Endothelial cell (in vitro differentiated cells): ENCODE data around the gene FNDC5. TPM values are rescaled to one million over a fixed set of nuclear protein-coding genes. Genes with fewer than 3 reads are reported as not detected.

Source experiments
- DNase-seq: peaks from one replicate; pipeline ENCODE4 v3.0.0; 2021; ENCODE audit warnings: low spot score
- H3K27ac Mint-ChIP-seq: one replicate; pipeline ENCODE4 v1.8.0; 2021; ENCODE audit warnings: mixed read lengths, inconsistent platforms; ENCODE audit not compliant: unreplicated experiment
- H3K27me3 Mint-ChIP-seq: one replicate; pipeline ENCODE4 v1.8.0; 2021; ENCODE audit warnings: mild to moderate bottlenecking, moderate library complexity, mixed read lengths, inconsistent platforms; ENCODE audit not compliant: unreplicated experiment
- H3K36me3 Mint-ChIP-seq: one replicate; pipeline ENCODE4 v1.8.0; 2021; ENCODE audit warnings: mild to moderate bottlenecking, low read depth, mixed read lengths, inconsistent platforms; ENCODE audit not compliant: unreplicated experiment
- H3K4me1 Mint-ChIP-seq: one replicate; pipeline ENCODE4 v1.8.0; 2021; ENCODE audit warnings: mild to moderate bottlenecking, mixed read lengths, inconsistent platforms; ENCODE audit not compliant: unreplicated experiment
- H3K4me3 Mint-ChIP-seq: one replicate; pipeline ENCODE4 v1.8.0; 2021; ENCODE audit warnings: mild to moderate bottlenecking, mixed read lengths, inconsistent platforms; ENCODE audit not compliant: unreplicated experiment
- H3K9me3 Mint-ChIP-seq: one replicate; pipeline ENCODE4 v1.8.0; 2021; ENCODE audit warnings: mixed read lengths, inconsistent platforms; ENCODE audit not compliant: unreplicated experiment
- CTCF ChIP-seq: fragments of 200-600 bp; sonication (generic); IDR thresholded peaks from one replicate; pipeline ENCODE4 v1.5.0; 2021; ENCODE audit warnings: antibody characterized with exemption; ENCODE audit not compliant: unreplicated experiment
- total RNA-seq: library from RNA; stranded (reverse); fragmentation: NEBNext Ultra II Directional; extraction: Animal tissue kit (Norgen Biotek cat#: 25700); gene quantifications from one replicate; pipeline ENCODE4 v1.2.1, GENCODE V29; 2021; ENCODE audit not compliant: unreplicated experiment

The FNDC5 gene
- total RNA-seq, 1 donor from 2014 or later, result 5.5 TPM

- H3K27ac Mint-ChIP-seq, result peak within 1 kb of the TSS; percentile 99
- peaks cover 12% of the 10 kb centered on the region for H3K36me3 Mint-ChIP-seq
- peak within 1 kb of the TSS; percentile 99 for H3K4me3 Mint-ChIP-seq
- H3K27me3 Mint-ChIP-seq, result peaks cover 2% of the 10 kb centered on the region
- peak; percentile 100 for DNase-seq
- peaks cover 27% of the 10 kb centered on the region for H3K4me1 Mint-ChIP-seq
- H3K9me3 Mint-ChIP-seq, result no peaks in the 10 kb centered on the region
- TF ChIP-seq CTCF, result no peak
Observed at GRCh38 chr1:32817159-32817814, 53.4 kb downstream of the FNDC5 start, which contains the start of the genes S100PBP and YARS1. TSS of gene S100PBP (plus strand) at chr1:32817653. CDS start at chr1:32826100, 8,447 bp downstream. TSS of gene YARS1 (minus strand) at chr1:32817358. CDS start at chr1:32817244, 114 bp downstream.

- Mint-ChIP-seq H3K4me1 (peaks cover 27% of the 10 kb centered on the region), H3K27me3 (peaks cover 1% of the 10 kb centered on the region), H3K27ac (peak overlapping the region; percentile 99), H3K36me3 (peaks cover 12% of the 10 kb centered on the region), H3K4me3 (peak overlapping the region; percentile 99), H3K9me3 (no peaks in the 10 kb centered on the region)
- DNase-seq, result peak; percentile 20
- TF ChIP-seq CTCF, result no peak
Observed at GRCh38 chr1:32816676-32817158, 54.0 kb downstream of the FNDC5 start.

GRCh38 chr1:32813941-32814739 is 56.6 kb downstream of the FNDC5 start:
- H3K4me1 Mint-ChIP-seq, result peaks cover 27% of the 10 kb centered on the region
- no peaks in the 10 kb centered on the region for H3K27me3 Mint-ChIP-seq
- H3K27ac Mint-ChIP-seq, result no peak overlapping the region
- no peak for DNase-seq
- no peak for TF ChIP-seq CTCF
- no peaks in the 10 kb centered on the region for H3K9me3 Mint-ChIP-seq
- peak overlapping the region; percentile 28 for H3K4me3 Mint-ChIP-seq
- peaks cover 26% of the 10 kb centered on the region for H3K36me3 Mint-ChIP-seq

Other genes starting within 250 kb of the FNDC5 start
- gene ZBTB8OS, start 220.4 kb downstream of the FNDC5 start, total RNA-seq, result 30.2 TPM
- gene RBBP4, start 219.7 kb downstream of the FNDC5 start, total RNA-seq, result 280 TPM
- 0.49 TPM for gene SYNC, start 168.1 kb downstream of the FNDC5 start, total RNA-seq
- gene YARS1, start 53.6 kb downstream of the FNDC5 start, total RNA-seq, result 73.2 TPM
- 43.3 TPM for gene S100PBP, start 53.3 kb downstream of the FNDC5 start, total RNA-seq
- not detected for gene HPCA, start 15.6 kb upstream of the FNDC5 start, total RNA-seq
- 0.49 TPM for gene TMEM54, start 30.5 kb upstream of the FNDC5 start, total RNA-seq
- 18.8 TPM for gene RNF19B, start 93.9 kb upstream of the FNDC5 start, total RNA-seq
- 74.6 TPM for gene AK2, start 166.0 kb upstream of the FNDC5 start, total RNA-seq
- gene AZIN2, start 210.2 kb upstream of the FNDC5 start, total RNA-seq, result 1.4 TPM